ENCODE results near the gene NEURL4. TPM values are rescaled to one million over a fixed set of nuclear protein-coding genes. Genes with fewer than 3 reads are reported as not detected.
A peak's percentile ranks its signal among the peaks of the same experiment; 100 is the strongest.
"Not testable (repeated sequence)": the region's sequence is repeated elsewhere in the genome, so short reads cannot be mapped to it uniquely, and the experiment has no call there.

NEURL4 gene
- total RNA-seq = 10 to 100 TPM; 23.3 to 69.0 (median 53.9) TPM

DNA sequence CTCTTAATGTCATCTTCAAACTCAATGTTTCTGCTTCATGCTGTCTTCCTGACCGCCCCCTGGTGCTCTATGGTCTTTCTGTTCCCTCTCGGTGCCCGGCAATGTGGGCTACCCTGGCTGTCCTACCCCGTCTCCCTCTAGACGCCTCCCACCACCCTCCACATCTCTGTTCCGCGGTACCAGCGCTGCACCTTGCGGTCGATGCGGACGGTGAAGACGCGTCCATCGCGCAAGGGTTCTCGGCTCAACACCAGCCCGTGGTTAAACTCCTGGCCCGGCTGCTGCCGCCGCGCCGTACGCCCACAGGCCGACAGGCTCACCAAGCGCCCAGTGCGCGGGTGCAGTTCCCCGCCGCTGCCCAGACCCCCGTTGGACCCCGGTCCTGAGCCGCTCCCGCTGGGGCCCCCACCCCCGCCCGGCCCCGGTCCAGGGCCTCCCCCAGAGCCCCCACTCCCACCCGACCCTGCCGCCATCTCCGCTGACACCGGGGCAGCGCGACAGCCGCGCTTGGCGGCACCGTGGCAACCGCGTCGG, at the start of gene NEURL4:
Gene NEURL4 (minus strand): TSS at position 496 of the 534 bp plus-strand sequence. CDS start 23 bp downstream, at position 473.
- Histone ChIP-seq H3K36me3 (peaks cover 0 to 17% (median 0%) of the 10 kb centered on the region in 3 donors), H3K9me3 (no peaks in the 10 kb centered on the region), H3K27me3 (no peaks in the 10 kb centered on the region), H3K27ac (peak within 1 kb of the TSS; percentile 84 to 94 (median 90)), H3K4me3 (peak within 1 kb of the TSS; percentile 69 to 94 (median 87)), H3K4me1 (peaks cover 0 to 18% (median 11%) of the 10 kb centered on the region in 4 donors)
- TF ChIP-seq, protein P1, sequence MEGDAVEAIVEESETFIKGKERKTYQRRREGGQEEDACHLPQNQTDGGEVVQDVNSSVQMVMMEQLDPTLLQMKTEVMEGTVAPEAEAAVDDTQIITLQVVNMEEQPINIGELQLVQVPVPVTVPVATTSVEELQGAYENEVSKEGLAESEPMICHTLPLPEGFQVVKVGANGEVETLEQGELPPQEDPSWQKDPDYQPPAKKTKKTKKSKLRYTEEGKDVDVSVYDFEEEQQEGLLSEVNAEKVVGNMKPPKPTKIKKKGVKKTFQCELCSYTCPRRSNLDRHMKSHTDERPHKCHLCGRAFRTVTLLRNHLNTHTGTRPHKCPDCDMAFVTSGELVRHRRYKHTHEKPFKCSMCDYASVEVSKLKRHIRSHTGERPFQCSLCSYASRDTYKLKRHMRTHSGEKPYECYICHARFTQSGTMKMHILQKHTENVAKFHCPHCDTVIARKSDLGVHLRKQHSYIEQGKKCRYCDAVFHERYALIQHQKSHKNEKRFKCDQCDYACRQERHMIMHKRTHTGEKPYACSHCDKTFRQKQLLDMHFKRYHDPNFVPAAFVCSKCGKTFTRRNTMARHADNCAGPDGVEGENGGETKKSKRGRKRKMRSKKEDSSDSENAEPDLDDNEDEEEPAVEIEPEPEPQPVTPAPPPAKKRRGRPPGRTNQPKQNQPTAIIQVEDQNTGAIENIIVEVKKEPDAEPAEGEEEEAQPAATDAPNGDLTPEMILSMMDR (IDR thresholded peaks at IDR 0.05) = no peak
- no peak for TF ChIP-seq POLR2A (IDR thresholded peaks at IDR 0.05)
- DNase-seq = peak in 1 of 3 donors; percentile 62

DNA sequence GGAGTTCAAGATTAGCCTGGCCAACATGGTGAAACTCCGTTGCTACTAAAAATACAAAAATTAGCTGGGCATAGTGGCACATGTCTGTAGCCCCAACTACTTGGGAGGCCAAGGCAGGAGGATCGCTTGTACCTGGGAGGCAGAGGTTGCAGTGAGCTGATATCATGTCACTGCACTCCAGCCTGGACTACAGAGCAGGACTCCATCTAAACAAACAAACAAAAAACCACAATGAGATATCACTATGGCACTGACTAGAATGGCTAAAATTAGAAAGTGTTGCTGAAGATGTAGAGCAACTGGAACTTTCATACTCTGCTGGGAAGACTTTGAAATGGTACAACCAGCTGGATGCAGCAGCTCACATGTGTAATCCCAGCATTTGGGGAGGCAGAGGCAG, 45.2 kb upstream of the NEURL4 start:
- Histone ChIP-seq H3K9me3 (no peaks in the 10 kb centered on the region), H3K4me3 (no peak overlapping the region), H3K36me3 (no peaks in the 10 kb centered on the region), H3K27ac (no peak overlapping the region), H3K27me3 (no peaks in the 10 kb centered on the region), H3K4me1 (no peaks in the 10 kb centered on the region)
- TF ChIP-seq POLR2A (IDR thresholded peaks at IDR 0.05) = no peak
- no peak for DNase-seq

DNA sequence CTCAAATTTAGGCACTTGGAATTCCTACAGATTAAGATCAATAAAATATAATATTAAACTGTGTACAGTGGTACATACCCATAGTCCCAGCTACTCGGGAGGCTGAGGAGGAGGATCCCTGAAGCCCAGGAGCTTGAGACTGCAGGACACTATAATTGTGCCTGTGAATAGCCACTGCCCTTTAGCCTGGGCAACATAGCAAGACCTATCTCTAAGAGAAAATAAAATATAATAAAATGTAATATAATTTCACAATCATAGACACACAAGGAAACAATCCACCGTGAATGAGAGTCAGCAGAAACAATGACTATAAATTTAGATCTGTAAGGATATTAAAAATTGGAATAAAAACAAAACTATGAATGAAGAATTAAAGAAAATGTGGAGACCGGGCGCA, 41.7 kb upstream of the NEURL4 start:
- Histone ChIP-seq H3K36me3 (no peaks in the 10 kb centered on the region), H3K9me3 (no peaks in the 10 kb centered on the region), H3K27me3 (no peaks in the 10 kb centered on the region), H3K27ac (no peak overlapping the region), H3K4me3 (no peak overlapping the region), H3K4me1 (no peaks in the 10 kb centered on the region)
- no peak for TF ChIP-seq POLR2A (IDR thresholded peaks at IDR 0.05)
- TF ChIP-seq, protein P1 (IDR thresholded peaks at IDR 0.05) = no peak
- DNase-seq = no peak

DNA sequence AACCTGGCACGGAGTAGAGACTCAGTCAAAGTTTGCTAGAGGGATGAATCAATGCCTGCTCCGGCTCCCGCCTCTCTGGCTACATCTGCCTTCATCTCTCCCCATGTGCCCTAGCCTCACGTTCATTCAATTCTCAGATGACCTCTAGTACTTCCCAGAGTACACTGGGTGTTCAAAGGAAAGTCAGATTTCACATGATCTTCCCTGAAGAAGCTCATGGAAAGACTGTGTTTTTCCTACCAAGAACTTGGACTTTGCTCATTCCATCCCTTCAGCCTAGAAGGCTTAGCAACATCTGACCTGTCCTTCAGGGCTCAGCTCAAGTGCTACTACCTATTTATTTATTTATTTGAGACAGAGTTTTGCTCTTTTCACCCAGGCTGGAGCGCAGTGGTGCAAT, 40.7 kb upstream of the NEURL4 start:
- Histone ChIP-seq H3K9me3 (no peaks in the 10 kb centered on the region), H3K4me1 (no peaks in the 10 kb centered on the region), H3K27me3 (no peaks in the 10 kb centered on the region), H3K27ac (no peak overlapping the region), H3K4me3 (no peak overlapping the region), H3K36me3 (no peaks in the 10 kb centered on the region)
- DNase-seq = no peak
- no peak for TF ChIP-seq POLR2A (IDR thresholded peaks at IDR 0.05)
- TF ChIP-seq, protein P1 (IDR thresholded peaks at IDR 0.05) = no peak

DNA sequence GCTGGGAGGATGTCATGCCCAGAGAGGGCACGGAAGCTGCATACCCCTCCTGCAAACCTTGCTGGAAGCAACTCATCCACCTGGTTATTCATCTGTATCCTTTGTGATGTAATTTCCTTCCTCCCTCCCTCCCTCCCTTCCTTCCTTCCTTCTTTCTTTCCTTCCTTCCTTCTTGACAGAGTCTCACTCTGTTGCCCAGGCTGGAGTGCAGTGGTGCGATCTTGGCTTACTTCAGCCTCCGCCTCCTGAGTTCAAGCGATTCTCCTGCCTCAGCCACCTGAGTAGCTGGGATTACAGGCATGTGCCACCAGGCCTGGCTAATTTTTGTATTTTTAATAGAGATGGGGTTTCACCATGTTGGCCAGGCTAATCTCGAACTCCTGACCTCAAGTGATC, 39.5 kb upstream of the NEURL4 start:
- DNase-seq, H3K9me3 ChIP-seq: not testable (repeated sequence)

DNA sequence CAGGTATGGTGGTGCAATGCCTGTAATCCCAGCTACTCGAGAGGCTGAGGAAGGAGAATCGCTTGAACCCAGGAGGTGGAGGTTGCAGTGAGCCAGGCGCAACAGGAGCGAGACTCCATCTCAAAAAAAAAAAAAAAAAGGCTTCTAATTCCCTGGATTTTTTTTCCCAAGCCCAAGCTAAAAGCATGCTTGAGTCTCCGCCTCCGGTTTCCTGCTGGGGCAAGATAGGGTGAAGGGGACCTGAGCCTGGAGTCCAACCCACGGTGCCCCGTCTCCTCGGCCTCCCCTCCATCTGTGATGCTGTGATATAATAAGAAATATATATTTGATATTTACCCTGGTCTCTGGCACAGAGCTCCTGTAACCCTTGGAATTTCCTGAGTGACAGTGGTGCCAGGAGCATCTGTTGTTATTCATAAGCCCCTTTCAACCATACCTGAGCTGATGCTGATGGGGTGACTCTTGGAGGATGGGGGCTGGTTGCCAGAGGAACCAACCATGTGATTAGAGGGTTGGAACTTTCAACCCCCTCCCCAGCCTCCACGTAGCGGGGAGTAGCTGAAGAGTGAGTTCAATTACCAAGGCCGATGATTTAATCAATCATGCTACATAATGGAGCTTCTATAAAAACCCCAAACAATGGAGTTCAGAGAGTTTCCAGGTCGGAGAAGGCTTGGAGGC, 38.9 kb upstream of the NEURL4 start:
- Histone ChIP-seq H3K4me1 (no peaks in the 10 kb centered on the region), H3K9me3 (no peaks in the 10 kb centered on the region), H3K36me3 (no peaks in the 10 kb centered on the region), H3K4me3 (no peak overlapping the region), H3K27ac (no peak overlapping the region), H3K27me3 (no peaks in the 10 kb centered on the region)
- no peak for TF ChIP-seq POLR2A (IDR thresholded peaks at IDR 0.05)
- TF ChIP-seq, protein P1 (IDR thresholded peaks at IDR 0.05) = no peak
- no peak for DNase-seq

More for the DNA sequence above, 39.5 kb upstream of the NEURL4 start:
- not testable (repeated sequence) for H3K4me1 ChIP-seq, H3K36me3 ChIP-seq, H3K27ac ChIP-seq, H3K4me3 ChIP-seq, H3K27me3 ChIP-seq

Data from Peyer's patch (tissue), 4 donors.